Stimulated activated CD8-positive, alpha-beta memory T cell treated with anti-CD3 and anti-CD28 coated beads, Interleukin-15, amount 100 ng/mL, for 1 hour (primary cell): ENCODE data around the gene SIM2.

ENCODE experiments used
- DNase-seq: peaks from one replicate; pipeline ENCODE4 v3.0.0-alpha.2; 2020; ENCODE audit warnings: low read depth

The SIM2 gene

DNA sequence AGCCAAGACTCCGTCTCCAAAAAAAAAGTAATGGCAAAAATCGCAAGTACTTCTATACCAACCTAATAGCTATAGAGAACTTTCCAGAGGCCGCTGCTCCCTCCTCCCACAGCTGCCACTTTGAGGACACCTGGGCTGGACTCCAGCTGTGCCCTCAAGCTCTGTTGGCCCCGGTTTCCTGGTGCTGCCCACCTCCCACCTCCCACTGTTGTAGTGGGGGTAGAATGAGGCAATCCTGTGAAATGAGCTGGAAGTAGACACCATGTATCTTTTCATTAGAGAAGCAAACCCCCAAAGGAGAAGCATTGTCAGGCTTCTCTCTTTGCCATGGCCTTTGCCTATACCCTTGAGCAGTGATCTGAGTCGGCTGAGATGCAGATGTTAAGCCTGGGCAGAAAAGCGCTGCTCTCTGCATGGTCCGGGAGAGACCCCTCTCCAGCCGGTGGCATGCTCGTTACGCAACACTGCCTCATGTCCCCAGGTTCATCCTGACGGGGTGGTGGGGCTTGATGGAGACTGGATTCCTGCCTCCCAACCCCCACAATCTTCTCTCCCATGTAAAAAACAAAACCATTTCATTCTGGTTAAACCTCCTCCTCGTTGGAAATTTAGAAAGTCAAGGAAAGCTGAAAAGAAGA is 39.7 kb downstream of the SIM2 start:
- DNase-seq, result no peak

DNA sequence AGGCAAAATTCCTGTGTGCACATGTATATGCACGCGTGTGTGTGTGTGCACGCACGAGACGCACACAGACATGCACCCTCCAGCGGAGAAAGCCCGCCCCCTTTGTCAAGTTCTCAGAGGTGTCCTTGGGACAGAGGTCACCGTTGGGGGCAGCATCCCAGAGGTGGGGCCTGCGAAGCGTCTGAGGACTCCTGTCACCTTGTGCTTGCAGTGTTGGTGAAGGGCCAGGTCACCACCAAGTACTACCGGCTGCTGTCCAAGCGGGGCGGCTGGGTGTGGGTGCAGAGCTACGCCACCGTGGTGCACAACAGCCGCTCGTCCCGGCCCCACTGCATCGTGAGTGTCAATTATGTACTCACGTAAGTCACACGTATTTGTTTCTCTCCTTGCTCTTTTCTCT is 42.6 kb downstream of the SIM2 start:
- no peak for DNase-seq

- DNase-seq, result no peak
Measured at GRCh38 chr21:36743008-36743407, 44.1 kb downstream of the SIM2 start.

- no peak for DNase-seq
Measured at GRCh38 chr21:36743446-36743845, 44.5 kb downstream of the SIM2 start.

DNA sequence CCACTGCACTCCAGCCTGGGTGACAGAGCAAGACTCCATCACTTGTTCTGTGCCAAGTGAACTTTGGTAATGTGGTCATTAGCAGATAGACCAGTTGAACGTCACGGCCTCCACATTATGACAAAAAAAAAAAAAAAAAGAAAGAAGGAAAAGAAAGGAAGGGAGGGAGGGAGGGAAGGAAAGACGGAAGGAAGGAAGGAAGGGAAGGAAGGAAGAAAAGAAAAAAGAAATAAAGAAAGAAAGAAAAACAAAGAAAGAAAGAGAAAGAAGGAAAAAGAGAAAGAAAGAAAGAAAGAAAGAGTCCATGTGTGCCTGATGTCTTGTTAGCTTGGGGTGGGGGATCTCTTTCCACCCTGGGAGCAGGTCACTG is 45.3 kb downstream of the SIM2 start:
- no peak for DNase-seq

DNA sequence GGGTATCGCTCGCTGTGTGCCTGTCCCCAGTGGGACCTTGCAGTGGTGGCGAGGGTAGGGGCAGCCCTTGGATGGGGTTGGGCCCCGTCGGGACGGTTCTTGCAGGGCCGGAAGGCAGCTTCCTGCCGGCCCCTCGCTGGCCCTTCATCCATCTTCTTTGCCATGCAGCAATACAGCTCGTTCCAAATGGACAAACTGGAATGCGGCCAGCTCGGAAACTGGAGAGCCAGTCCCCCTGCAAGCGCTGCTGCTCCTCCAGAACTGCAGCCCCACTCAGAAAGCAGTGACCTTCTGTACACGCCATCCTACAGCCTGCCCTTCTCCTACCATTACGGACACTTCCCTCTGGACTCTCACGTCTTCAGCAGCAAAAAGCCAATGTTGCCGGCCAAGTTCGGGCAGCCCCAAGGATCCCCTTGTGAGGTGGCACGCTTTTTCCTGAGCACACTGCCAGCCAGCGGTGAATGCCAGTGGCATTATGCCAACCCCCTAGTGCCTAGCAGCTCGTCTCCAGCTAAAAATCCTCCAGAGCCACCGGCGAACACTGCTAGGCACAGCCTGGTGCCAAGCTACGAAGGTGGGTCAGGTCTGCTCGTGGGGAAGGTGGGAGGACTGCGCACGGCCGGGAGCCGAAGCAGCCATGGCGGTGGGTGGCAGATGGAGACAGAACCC is 45.8 kb downstream of the SIM2 start:
- no peak for DNase-seq

- DNase-seq, result no peak
Measured at GRCh38 chr21:36745459-36745858, 46.5 kb downstream of the SIM2 start.

GRCh38 chr21:36747041-36747814 is 48.3 kb downstream of the SIM2 start:
- DNase-seq, result no peak

- DNase-seq, result no peak
Measured at GRCh38 chr21:36747815-36748383, 49.0 kb downstream of the SIM2 start.

- DNase-seq, result no peak
Measured at GRCh38 chr21:36749935-36750575, 51.1 kb downstream of the SIM2 start.

DNA sequence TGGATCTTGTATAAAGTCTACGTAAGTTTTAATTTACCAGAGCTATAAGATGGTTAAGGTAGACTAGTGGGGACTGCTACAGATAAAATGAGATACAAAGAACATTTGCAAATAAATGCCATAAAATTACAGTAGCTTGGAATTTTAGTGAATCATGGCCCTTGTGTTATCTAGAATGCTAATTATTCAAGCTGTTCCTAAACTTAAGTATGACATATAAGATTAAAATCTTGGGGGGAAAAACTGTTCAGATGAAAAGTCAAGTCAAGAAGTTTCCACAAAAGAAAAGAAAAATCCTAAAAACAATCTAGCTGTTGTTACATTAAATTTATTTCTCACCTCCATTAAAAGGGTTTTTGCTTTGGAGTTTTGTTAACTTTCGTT is 51.7 kb downstream of the SIM2 start:
- no peak for DNase-seq

- DNase-seq, result no peak
Measured at GRCh38 chr21:36751383-36751782, 52.5 kb downstream of the SIM2 start.

GRCh38 chr21:36753556-36753955 is 54.6 kb downstream of the SIM2 start:
- no peak for DNase-seq

GRCh38 chr21:36754241-36754898 is 55.5 kb downstream of the SIM2 start:
- no peak for DNase-seq

DNA sequence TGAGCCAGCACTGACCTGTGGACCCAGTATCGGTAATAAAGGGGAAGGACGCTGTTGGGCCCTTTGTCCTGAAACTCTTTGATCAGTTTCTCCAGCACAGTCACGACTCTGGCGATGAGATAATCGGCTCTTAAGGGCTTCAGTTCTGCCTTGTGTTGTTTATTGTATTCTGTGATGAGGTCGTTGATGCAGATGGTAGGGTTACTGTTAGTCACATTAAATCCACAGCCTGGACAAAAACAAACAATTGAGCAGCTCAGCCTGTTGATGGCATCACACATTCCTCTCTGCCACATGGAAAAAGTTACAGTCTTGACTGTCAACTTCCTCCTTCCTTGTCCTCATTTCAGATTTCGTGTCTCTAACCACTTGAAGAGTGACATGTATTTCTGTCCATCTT is 57.6 kb downstream of the SIM2 start:
- DNase-seq, result no peak

DNA sequence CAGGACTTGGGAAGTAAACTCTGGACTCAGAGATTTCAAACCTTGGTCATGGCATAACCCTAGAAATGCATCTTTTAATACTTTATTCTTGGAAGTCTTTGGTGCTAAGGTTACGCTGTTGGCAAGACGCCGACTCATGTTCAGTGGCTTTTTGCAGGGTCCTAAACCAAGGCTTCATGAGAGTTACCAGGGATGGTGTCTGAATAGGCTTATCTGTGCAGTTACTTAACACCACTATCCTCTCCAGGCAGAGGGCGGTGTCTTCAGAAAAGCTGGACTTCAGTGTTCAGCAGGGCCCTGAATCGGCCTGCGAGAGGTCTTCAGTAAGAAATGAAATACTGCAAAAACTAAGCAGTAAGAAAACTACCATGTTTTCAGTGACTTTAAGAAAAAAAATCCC is 58.3 kb downstream of the SIM2 start:
- no peak for DNase-seq

- no peak for DNase-seq
Measured at GRCh38 chr21:36759348-36760083, 60.6 kb downstream of the SIM2 start.

DNA sequence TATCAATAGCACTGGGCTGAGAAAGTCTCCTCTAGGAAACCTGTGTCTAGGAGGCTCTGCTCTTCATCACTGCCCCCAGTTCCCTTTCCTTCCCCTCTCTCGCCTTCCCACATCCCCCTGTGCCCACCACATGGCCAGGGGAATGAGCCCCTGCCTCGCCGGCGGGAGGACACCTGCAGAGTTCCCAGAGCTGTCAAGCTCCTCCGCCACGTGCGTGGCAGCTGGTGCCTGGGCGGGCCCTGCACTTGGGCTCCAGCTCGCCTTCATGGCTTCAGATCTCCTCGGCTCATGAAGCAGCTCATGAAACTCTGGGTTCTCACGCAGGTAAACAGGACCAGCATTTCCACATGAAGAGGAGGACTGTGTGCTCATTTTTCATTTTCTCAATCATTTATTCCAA is 62.8 kb downstream of the SIM2 start:
- DNase-seq, result no peak

GRCh38 chr21:36762642-36763041 is 63.7 kb downstream of the SIM2 start:
- no peak for DNase-seq

DNA sequence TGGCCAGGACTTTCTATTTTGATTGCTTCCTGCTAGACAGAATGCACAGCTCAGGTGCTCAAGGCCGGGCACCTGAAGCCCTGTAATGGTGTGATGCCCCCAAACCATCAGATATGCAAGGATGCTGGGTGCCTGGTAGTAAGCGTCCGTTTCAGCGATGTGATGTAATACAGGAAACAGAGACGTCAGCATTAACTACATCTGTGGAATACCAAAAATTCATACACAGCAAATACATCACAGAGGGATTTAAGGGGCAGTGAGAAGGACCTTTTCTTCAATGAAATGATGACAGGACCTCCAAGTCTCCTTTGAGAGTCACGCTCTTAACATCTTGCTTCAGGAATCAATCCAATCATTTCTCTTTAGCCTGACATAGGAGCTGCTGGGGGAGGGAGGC is 64.4 kb downstream of the SIM2 start:
- no peak for DNase-seq

DNA sequence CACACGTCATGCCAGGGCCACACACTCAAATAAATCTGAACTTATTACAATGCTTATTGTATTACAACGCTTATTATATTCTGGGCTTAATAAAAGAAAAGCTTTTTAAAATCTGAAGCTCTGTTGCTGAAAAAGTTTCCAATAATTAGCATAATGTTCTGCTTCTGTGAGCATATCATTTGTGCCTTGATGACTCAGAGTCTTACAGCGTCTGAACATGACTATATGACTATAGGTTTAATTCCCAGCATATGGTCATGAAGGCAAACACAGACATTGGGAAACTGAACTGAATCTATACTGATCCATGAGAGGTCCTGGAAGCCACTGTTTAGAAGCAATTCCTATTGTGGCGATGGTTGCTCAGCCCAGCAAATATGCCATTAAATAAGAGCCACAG is 66.3 kb downstream of the SIM2 start:
- no peak for DNase-seq
